IPS-15b (cell line): ENCODE measurements around the gene GPR158.
"Not testable (repeated sequence)": the region's sequence is repeated elsewhere in the genome, so short reads cannot be mapped to it uniquely, and the experiment has no call there.

ENCODE experiments used
- H3K27me3 ChIP-seq: one replicate; pipeline ENCODE4 v1.6.1; 2013; ENCODE audit warnings: low read length; ENCODE audit not compliant: control insufficient read depth, insufficient read depth
- H3K36me3 ChIP-seq: one replicate; pipeline ENCODE4 v1.6.1; 2013; ENCODE audit warnings: low read length; ENCODE audit not compliant: control insufficient read depth, insufficient read depth
- H3K4me1 ChIP-seq: one replicate; pipeline ENCODE4 v1.6.1; 2013; ENCODE audit warnings: mild to moderate bottlenecking, low read length; ENCODE audit not compliant: control insufficient read depth, insufficient read depth
- H3K4me3 ChIP-seq: one replicate; pipeline ENCODE4 v1.5.1; 2013; ENCODE audit warnings: low read depth, low read length
- H3K9ac ChIP-seq: one replicate; pipeline ENCODE4 v1.6.1; 2013; ENCODE audit warnings: low read depth, mild to moderate bottlenecking, low read length
- H3K9me3 ChIP-seq: one replicate; pipeline ENCODE4 v1.6.1; 2013; ENCODE audit warnings: mild to moderate bottlenecking, low read length; ENCODE audit not compliant: control insufficient read depth, insufficient read depth

The GPR158 gene, protein sequence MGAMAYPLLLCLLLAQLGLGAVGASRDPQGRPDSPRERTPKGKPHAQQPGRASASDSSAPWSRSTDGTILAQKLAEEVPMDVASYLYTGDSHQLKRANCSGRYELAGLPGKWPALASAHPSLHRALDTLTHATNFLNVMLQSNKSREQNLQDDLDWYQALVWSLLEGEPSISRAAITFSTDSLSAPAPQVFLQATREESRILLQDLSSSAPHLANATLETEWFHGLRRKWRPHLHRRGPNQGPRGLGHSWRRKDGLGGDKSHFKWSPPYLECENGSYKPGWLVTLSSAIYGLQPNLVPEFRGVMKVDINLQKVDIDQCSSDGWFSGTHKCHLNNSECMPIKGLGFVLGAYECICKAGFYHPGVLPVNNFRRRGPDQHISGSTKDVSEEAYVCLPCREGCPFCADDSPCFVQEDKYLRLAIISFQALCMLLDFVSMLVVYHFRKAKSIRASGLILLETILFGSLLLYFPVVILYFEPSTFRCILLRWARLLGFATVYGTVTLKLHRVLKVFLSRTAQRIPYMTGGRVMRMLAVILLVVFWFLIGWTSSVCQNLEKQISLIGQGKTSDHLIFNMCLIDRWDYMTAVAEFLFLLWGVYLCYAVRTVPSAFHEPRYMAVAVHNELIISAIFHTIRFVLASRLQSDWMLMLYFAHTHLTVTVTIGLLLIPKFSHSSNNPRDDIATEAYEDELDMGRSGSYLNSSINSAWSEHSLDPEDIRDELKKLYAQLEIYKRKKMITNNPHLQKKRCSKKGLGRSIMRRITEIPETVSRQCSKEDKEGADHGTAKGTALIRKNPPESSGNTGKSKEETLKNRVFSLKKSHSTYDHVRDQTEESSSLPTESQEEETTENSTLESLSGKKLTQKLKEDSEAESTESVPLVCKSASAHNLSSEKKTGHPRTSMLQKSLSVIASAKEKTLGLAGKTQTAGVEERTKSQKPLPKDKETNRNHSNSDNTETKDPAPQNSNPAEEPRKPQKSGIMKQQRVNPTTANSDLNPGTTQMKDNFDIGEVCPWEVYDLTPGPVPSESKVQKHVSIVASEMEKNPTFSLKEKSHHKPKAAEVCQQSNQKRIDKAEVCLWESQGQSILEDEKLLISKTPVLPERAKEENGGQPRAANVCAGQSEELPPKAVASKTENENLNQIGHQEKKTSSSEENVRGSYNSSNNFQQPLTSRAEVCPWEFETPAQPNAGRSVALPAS (N-terminal part only)

DNA sequence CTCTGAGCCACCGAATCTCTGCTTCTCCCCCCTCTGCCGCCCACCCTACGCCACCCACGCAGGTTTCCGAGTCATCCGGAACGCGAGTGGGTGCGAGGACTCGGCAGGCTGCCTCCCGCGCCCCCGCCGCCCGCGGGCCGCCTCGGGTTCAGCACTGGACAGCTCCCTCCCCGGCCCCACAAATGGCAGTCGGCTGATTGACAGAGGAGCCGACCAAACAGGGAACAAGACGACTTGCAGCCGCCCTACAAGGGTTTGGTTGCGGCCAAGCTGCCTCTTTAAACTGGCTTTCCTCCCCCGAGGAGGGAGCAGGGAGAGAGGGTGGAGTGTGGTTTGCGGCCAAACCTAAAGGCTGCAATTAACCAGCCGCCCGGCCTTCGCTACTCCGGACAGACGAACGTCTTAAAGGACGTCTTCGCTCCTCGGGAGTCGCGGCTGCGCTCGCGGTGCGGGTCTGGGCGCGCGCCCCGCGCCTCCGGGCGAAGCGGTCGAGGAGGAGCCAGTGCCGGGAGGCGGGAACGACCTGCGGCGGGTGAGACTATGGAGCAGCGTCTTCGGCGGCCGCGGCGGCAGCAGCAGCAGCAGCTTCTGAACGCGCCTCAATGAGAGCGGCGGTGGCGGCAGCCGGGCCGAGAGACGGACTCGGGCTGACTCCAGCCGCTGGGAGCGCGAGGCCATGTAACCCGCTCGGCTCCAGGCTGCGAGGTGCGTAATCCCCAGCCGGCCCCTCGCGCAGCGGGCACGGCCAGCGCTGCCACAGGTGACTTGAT is at the start of gene GPR158:
TSS of gene GPR158 (plus strand) at position 541 of the 770 bp plus-strand sequence. CDS start 420 bp downstream, outside the sequence.
- peaks cover 59% of the 10 kb centered on the region for H3K27me3 ChIP-seq
- H3K36me3 ChIP-seq, result no peaks in the 10 kb centered on the region
- H3K4me1 ChIP-seq, result no peaks in the 10 kb centered on the region
- peak within 1 kb of the TSS; percentile 60 for H3K9ac ChIP-seq
- no peaks in the 10 kb centered on the region for H3K9me3 ChIP-seq
- H3K4me3 ChIP-seq, result peak within 1 kb of the TSS; percentile 66

GRCh38 chr10:25125201-25125611 is 49.6 kb upstream of the GPR158 start:
- Histone ChIP-seq H3K9me3 (no peaks in the 10 kb centered on the region), H3K9ac (no peak overlapping the region), H3K36me3 (no peaks in the 10 kb centered on the region), H3K4me1 (no peaks in the 10 kb centered on the region), H3K27me3 (no peaks in the 10 kb centered on the region), H3K4me3 (no peak overlapping the region)

- Histone ChIP-seq H3K36me3 (no peaks in the 10 kb centered on the region), H3K4me1 (no peaks in the 10 kb centered on the region), H3K9ac (no peak overlapping the region), H3K27me3 (no peaks in the 10 kb centered on the region), H3K4me3 (no peak overlapping the region), H3K9me3 (no peaks in the 10 kb centered on the region)
Observed at GRCh38 chr10:25129592-25129991, 45.2 kb upstream of the GPR158 start.

- Histone ChIP-seq H3K9me3 (no peaks in the 10 kb centered on the region), H3K27me3 (no peaks in the 10 kb centered on the region), H3K4me1 (no peaks in the 10 kb centered on the region), H3K9ac (no peak overlapping the region), H3K4me3 (no peak overlapping the region), H3K36me3 (no peaks in the 10 kb centered on the region)
Observed at GRCh38 chr10:25130906-25131305, 43.9 kb upstream of the GPR158 start.

GRCh38 chr10:25142116-25142864 is 32.5 kb upstream of the GPR158 start:
- Histone ChIP-seq H3K4me3 (no peak overlapping the region), H3K9ac (no peak overlapping the region), H3K36me3 (no peaks in the 10 kb centered on the region), H3K4me1 (no peaks in the 10 kb centered on the region), H3K9me3 (no peaks in the 10 kb centered on the region), H3K27me3 (no peaks in the 10 kb centered on the region)

DNA sequence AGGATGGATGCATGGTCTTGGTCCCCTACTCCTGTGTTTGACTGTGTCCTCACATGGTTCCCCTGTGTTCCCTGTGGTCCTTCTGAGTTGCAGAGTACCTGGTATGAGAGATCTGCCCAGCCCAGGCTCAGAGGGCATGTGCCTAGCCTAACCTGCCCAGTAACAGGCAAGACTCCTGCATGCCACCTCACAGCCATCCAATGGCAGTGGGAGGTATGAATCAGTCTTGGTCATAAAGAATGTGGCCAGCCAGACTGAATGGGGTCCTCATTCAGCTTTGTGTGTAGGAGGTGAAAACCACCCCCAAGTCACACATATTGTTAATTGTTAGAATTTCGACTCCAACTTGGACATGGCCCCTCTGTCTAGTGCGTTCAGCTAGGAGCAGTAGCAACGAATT is 17.2 kb upstream of the GPR158 start:
- Histone ChIP-seq H3K9ac (no peak overlapping the region), H3K9me3 (no peaks in the 10 kb centered on the region)

DNA sequence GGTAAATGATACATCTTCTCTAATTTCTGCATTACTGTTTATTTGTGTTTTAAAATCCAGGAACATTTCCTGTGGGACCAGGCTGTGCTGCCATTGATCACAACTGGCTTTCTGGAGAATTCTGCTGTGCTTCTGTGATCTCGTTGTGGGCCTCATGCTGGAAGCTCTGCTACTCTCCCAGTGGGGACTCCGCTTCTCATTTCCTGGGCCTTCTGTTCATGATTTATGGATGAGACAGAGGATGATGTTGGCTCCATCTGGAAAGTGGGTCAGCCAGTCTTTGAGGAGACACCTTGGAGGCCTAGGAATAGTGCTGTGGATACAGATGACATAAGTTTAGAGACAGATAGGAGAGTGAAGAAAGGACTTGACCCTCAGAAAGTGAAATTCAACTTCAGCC is 15.2 kb upstream of the GPR158 start:
- no peaks in the 10 kb centered on the region for H3K9me3 ChIP-seq
- no peaks in the 10 kb centered on the region for H3K36me3 ChIP-seq
- no peak overlapping the region for H3K4me3 ChIP-seq
- no peak overlapping the region for H3K9ac ChIP-seq
- H3K27me3 ChIP-seq, result no peaks in the 10 kb centered on the region
- H3K4me1 ChIP-seq, result no peaks in the 10 kb centered on the region

More for the DNA sequence above, 17.2 kb upstream of the GPR158 start:
- Histone ChIP-seq H3K27me3 (no peaks in the 10 kb centered on the region), H3K36me3 (no peaks in the 10 kb centered on the region), H3K4me1 (no peaks in the 10 kb centered on the region), H3K4me3 (no peak overlapping the region)

DNA sequence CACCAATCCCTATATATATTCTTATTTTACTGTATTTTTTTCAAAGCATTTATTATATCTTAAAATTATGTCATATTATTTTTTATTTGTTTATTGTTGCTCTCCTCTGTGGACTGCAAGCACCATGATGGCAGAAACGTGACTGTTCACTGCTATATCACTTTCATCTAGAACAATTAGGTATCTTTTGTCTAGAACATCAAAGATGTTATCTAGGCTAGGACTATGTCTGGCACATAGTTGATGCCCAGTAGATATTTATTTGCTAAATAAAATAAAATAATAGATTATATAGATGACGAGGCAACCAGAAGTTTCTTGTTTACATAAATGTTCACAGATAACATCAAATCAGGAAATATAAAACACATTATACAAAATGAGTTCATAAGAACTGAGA is 12.4 kb upstream of the GPR158 start:
- no peaks in the 10 kb centered on the region for H3K9me3 ChIP-seq
- H3K27me3 ChIP-seq, result no peaks in the 10 kb centered on the region
- no peaks in the 10 kb centered on the region for H3K36me3 ChIP-seq
- no peak overlapping the region for H3K4me3 ChIP-seq
- no peak overlapping the region for H3K9ac ChIP-seq
- H3K4me1 ChIP-seq, result no peaks in the 10 kb centered on the region

- H3K4me1 ChIP-seq, H3K9me3 ChIP-seq, H3K9ac ChIP-seq, H3K27me3 ChIP-seq, H3K36me3 ChIP-seq, H3K4me3 ChIP-seq: not testable (repeated sequence)
Observed at GRCh38 chr10:25163464-25163863, 11.3 kb upstream of the GPR158 start.

DNA sequence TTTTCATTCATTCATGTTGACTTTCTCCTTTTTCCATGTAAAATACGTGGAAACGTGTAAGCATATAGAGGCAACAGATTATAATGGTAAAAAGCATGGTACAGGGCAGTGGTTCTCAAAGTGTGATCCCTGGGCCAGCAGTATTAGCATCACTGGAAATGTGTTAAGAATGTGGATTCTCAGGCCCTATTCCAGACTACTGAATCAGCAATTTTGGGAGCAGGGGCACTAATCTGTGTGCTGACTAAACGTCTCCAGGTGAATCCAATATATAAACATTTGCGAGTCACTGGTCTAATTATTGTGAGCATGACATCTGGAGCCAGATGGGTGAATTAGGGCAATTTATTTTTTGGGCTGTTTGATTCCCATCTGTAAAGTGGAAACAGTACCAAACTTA is 5.1 kb upstream of the GPR158 start:
- Histone ChIP-seq H3K27me3 (peaks cover 25% of the 10 kb centered on the region), H3K36me3 (no peaks in the 10 kb centered on the region), H3K9me3 (no peaks in the 10 kb centered on the region), H3K4me3 (no peak overlapping the region), H3K9ac (no peak overlapping the region), H3K4me1 (no peaks in the 10 kb centered on the region)
